HEK293 (cell line): ENCODE results near the gene UGT2B7.

Experiments
- CTCF ChIA-PET: fragments of 350-600 bp; formaldehyde crosslinking; extraction: SDS; loops from one replicate; lab custom pipeline; 2021; ENCODE audit warnings: antibody characterized with exemption; lab: Yijun Ruan, JAX
- POLR2A ChIA-PET: fragments of 300-600 bp; formaldehyde crosslinking; extraction: SDS; loops from one replicate; lab custom pipeline; 2020; ENCODE audit warnings: antibody characterized with exemption, inconsistent platforms; lab: Yijun Ruan, JAX
- H3K27ac ChIP-seq: fragments of 200-500 bp; sonication (Bioruptor generic); 2 replicates; pipeline ENCODE4 v1.5.1; 2014; ENCODE audit warnings: low read depth, low read length, control low read depth, inconsistent platforms; ENCODE audit errors: extremely low read depth
- H3K36me3 ChIP-seq, 2 experiments: fragments of 200-500 bp in 1 of 2; sonication (Bioruptor generic) in 1 of 2; 1 replicate in 1 of 2; 2 replicates in 1 of 2; pipeline ENCODE4 v1.5.1; 2014 to 2017; ENCODE audit warnings: inconsistent platforms in 2 of 2, low read length in 2 of 2; ENCODE audit not compliant: control insufficient read depth in 2 of 2, insufficient read depth in 1 of 2
- H3K4me1 ChIP-seq: fragments of 200-500 bp; sonication (Bioruptor generic); 2 replicates; pipeline ENCODE4 v1.5.1; 2014; ENCODE audit warnings: mild to moderate bottlenecking, low read length, inconsistent platforms; ENCODE audit not compliant: control insufficient read depth, insufficient read depth
- H3K4me3 ChIP-seq: 2 replicates; pipeline ENCODE4 v1.5.1; 2011; ENCODE audit warnings: low read depth, mild to moderate bottlenecking, control low read depth, low read length, moderate library complexity
- H3K9me3 ChIP-seq: fragments of 200-500 bp; sonication (Bioruptor generic); 2 replicates; pipeline ENCODE4 v1.5.1; 2014; ENCODE audit warnings: low read depth, low read length, inconsistent platforms; ENCODE audit not compliant: control insufficient read depth, insufficient read depth
- BCL11A ChIP-seq: fragments of 450-650 bp; formaldehyde crosslinking; IDR thresholded peaks from 2 replicates; pipeline ENCODE4 v1.5.1; 2016; ENCODE audit warnings: low read depth, missing biosample characterization, missing genetic modification characterization
- GLI2 ChIP-seq: fragments of 450-650 bp; formaldehyde crosslinking; IDR thresholded peaks from 2 replicates; pipeline ENCODE4; 2017; ENCODE audit warnings: missing biosample characterization, missing genetic modification characterization, low read depth, borderline replicate concordance
- KLF16 ChIP-seq: fragments of 450-650 bp; formaldehyde crosslinking; IDR thresholded peaks from 2 replicates; pipeline ENCODE4 v1.5.1; 2017; ENCODE audit warnings: missing biosample characterization, missing genetic modification characterization
- MEIS1 ChIP-seq: sonication (generic); formaldehyde crosslinking; IDR thresholded peaks from 2 replicates; pipeline ENCODE4 v1.8.1; 2022; ENCODE audit warnings: missing genetic modification reagents, mild to moderate bottlenecking, borderline replicate concordance
- REPIN1 ChIP-seq: fragments of 450-650 bp; formaldehyde crosslinking; IDR thresholded peaks from 2 replicates; pipeline ENCODE4 v1.5.1; 2017; ENCODE audit warnings: missing biosample characterization, missing genetic modification characterization, low read depth
- SP3 ChIP-seq: fragments of 450-650 bp; formaldehyde crosslinking; IDR thresholded peaks from 2 replicates; pipeline ENCODE4 v1.5.1; 2016; ENCODE audit warnings: missing biosample characterization, missing genetic modification characterization
- SP7 ChIP-seq: fragments of 450-650 bp; formaldehyde crosslinking; IDR thresholded peaks from 2 replicates; pipeline ENCODE4 v1.5.1; 2016; ENCODE audit warnings: missing biosample characterization, missing genetic modification characterization
- YY2 ChIP-seq: fragments of 450-650 bp; formaldehyde crosslinking; IDR thresholded peaks from 2 replicates; pipeline ENCODE4 v1.5.1; 2016; ENCODE audit warnings: missing biosample characterization, missing genetic modification characterization
- ZFHX2 ChIP-seq: fragments of 450-650 bp; formaldehyde crosslinking; conservative IDR thresholded peaks from 2 replicates; pipeline ENCODE4 v1.5.1; 2016; ENCODE audit warnings: missing biosample characterization, missing genetic modification characterization
- ZNF112 ChIP-seq: fragments of 450-650 bp; formaldehyde crosslinking; IDR thresholded peaks from 2 replicates; pipeline ENCODE4 v1.5.0; 2017; ENCODE audit warnings: missing biosample characterization, missing genetic modification characterization
- ZNF155 ChIP-seq: fragments of 450-650 bp; formaldehyde crosslinking; IDR thresholded peaks from 2 replicates; pipeline ENCODE4 v1.5.1; 2016; ENCODE audit warnings: missing biosample characterization, missing genetic modification characterization
- ZNF184 ChIP-seq: fragments of 450-650 bp; IDR thresholded peaks from 2 replicates; pipeline ENCODE4 v1.5.1; 2018; ENCODE audit warnings: missing biosample characterization, mild to moderate bottlenecking, missing genetic modification characterization
- ZNF23 ChIP-seq: fragments of 450-650 bp; formaldehyde crosslinking; IDR thresholded peaks from 2 replicates; pipeline ENCODE4 v1.5.1; 2016; ENCODE audit warnings: missing biosample characterization, missing genetic modification characterization, borderline replicate concordance
- ZNF24 ChIP-seq: fragments of 450-650 bp; formaldehyde crosslinking; IDR thresholded peaks from 2 replicates; pipeline ENCODE4 v1.5.1; 2016; ENCODE audit warnings: missing biosample characterization, missing genetic modification characterization
- ZNF341 ChIP-seq: fragments of 450-650 bp; formaldehyde crosslinking; IDR thresholded peaks from 2 replicates; pipeline ENCODE4; 2016; ENCODE audit warnings: low read depth, missing biosample characterization, missing genetic modification characterization
- ZNF394 ChIP-seq: fragments of 450-650 bp; formaldehyde crosslinking; IDR thresholded peaks from 2 replicates; pipeline ENCODE4 v1.5.1; 2016; ENCODE audit warnings: missing biosample characterization, missing genetic modification characterization, mild to moderate bottlenecking, moderate library complexity, borderline replicate concordance
- ZNF404 ChIP-seq: fragments of 450-650 bp; formaldehyde crosslinking; IDR thresholded peaks from 2 replicates; pipeline ENCODE4 v1.5.1; 2017; ENCODE audit warnings: missing biosample characterization, missing genetic modification characterization
- ZNF521 ChIP-seq: fragments of 450-650 bp; formaldehyde crosslinking; IDR thresholded peaks from 2 replicates; pipeline ENCODE4 v1.5.1; 2017; ENCODE audit warnings: missing biosample characterization, mild to moderate bottlenecking, missing genetic modification characterization
- ZNF529 ChIP-seq: fragments of 450-650 bp; formaldehyde crosslinking; IDR thresholded peaks from 2 replicates; pipeline ENCODE4 v1.5.1; 2017; ENCODE audit warnings: missing genetic modification characterization, missing biosample characterization; ENCODE audit not compliant: insufficient replicate concordance
- ZNF549 ChIP-seq: fragments of 450-650 bp; IDR thresholded peaks from 2 replicates; pipeline ENCODE4 v1.5.1; 2018; ENCODE audit warnings: missing biosample characterization, missing genetic modification characterization, mild to moderate bottlenecking, inconsistent platforms, moderate library complexity
- ZNF558 ChIP-seq: fragments of 450-650 bp; formaldehyde crosslinking; IDR thresholded peaks from 2 replicates; pipeline ENCODE4 v1.5.1; 2016; ENCODE audit warnings: missing biosample characterization, missing genetic modification characterization
- ZNF560 ChIP-seq: fragments of 450-650 bp; formaldehyde crosslinking; IDR thresholded peaks from 2 replicates; pipeline ENCODE4 v1.5.1; 2017; ENCODE audit warnings: missing biosample characterization, missing genetic modification characterization, borderline replicate concordance
- ZNF654 ChIP-seq: fragments of 450-650 bp; formaldehyde crosslinking; IDR thresholded peaks from 2 replicates; pipeline ENCODE4 v1.5.1; 2016; ENCODE audit warnings: low read depth, missing biosample characterization, missing genetic modification characterization
- ZNF670 ChIP-seq: fragments of 450-650 bp; formaldehyde crosslinking; IDR thresholded peaks from 2 replicates; pipeline ENCODE4 v1.5.1; 2016; ENCODE audit warnings: missing biosample characterization, missing genetic modification characterization, low read depth
- ZNF777 ChIP-seq: fragments of 450-650 bp; formaldehyde crosslinking; IDR thresholded peaks from 2 replicates; pipeline ENCODE4 v1.5.1; 2017; ENCODE audit warnings: missing biosample characterization, missing genetic modification characterization, borderline replicate concordance
- TF ChIP-seq, protein P1 (sequence below): fragments of 450-650 bp; formaldehyde crosslinking; IDR thresholded peaks from 2 replicates; pipeline ENCODE4 v1.5.0; 2017; ENCODE audit warnings: missing biosample characterization, missing genetic modification characterization, borderline replicate concordance
- TF ChIP-seq, protein P2 (sequence below): fragments of 450-650 bp; formaldehyde crosslinking; optimal IDR thresholded peaks from 2 replicates; pipeline ENCODE3; 2016; ENCODE audit warnings: missing biosample characterization, mild to moderate bottlenecking, missing genetic modification characterization
- TF ChIP-seq, protein P3 (sequence below): fragments of 450-650 bp; formaldehyde crosslinking; IDR thresholded peaks from 2 replicates; pipeline ENCODE4 v1.5.1; 2017; ENCODE audit warnings: missing biosample characterization, missing genetic modification characterization

The UGT2B7 gene

DNA sequence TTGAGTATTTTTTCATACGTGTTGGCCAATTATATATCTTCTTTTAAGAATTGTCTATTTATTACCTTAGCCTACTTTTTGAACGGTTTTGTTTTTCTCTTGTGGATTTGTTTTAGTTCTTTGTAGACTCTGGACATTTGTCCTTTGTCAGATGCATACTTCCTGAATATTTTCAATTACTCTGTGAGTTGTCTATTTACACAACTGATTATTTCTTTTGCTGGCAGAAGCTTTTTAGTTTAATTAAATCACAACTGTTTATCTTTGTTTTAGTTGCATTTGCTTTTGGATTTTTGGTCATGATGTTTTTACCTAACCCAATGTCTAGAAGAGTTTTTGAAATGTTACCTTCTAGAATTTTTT lies 19.6 kb downstream of the UGT2B7 start:
- TF ChIP-seq ZNF670 (tag by site-specific recombination), result no peak
- no peak for TF ChIP-seq ZNF394
- TF ChIP-seq ZNF112 (tag by site-specific recombination), result no peak
- no peak for TF ChIP-seq ZNF529 (tag by site-specific recombination)
- TF ChIP-seq ZNF521 (tag by site-specific recombination), result no peak
- TF ChIP-seq ZNF654 (tag by site-specific recombination), result no peak
- TF ChIP-seq ZNF23 (tag by site-specific recombination), result no peak
- TF ChIP-seq YY2, result no peak
- no peak for TF ChIP-seq MEIS1 (CRISPR knock-in tag)
- no peak for TF ChIP-seq ZNF549 (tag by site-specific recombination)
- no peak for TF ChIP-seq ZNF155 (tag by site-specific recombination)
- no peak for TF ChIP-seq BCL11A (tag by site-specific recombination)
- no peak for TF ChIP-seq ZNF777 (tag by site-specific recombination)
- TF ChIP-seq, protein P1, sequence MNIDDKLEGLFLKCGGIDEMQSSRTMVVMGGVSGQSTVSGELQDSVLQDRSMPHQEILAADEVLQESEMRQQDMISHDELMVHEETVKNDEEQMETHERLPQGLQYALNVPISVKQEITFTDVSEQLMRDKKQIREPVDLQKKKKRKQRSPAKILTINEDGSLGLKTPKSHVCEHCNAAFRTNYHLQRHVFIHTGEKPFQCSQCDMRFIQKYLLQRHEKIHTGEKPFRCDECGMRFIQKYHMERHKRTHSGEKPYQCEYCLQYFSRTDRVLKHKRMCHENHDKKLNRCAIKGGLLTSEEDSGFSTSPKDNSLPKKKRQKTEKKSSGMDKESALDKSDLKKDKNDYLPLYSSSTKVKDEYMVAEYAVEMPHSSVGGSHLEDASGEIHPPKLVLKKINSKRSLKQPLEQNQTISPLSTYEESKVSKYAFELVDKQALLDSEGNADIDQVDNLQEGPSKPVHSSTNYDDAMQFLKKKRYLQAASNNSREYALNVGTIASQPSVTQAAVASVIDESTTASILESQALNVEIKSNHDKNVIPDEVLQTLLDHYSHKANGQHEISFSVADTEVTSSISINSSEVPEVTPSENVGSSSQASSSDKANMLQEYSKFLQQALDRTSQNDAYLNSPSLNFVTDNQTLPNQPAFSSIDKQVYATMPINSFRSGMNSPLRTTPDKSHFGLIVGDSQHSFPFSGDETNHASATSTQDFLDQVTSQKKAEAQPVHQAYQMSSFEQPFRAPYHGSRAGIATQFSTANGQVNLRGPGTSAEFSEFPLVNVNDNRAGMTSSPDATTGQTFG (tag by site-specific recombination), result no peak
- no peak for TF ChIP-seq GLI2 (tag by site-specific recombination)
- no peak for TF ChIP-seq REPIN1 (tag by site-specific recombination)
- no peak for TF ChIP-seq ZNF404 (tag by site-specific recombination)
- no peak for TF ChIP-seq ZNF184 (tag by site-specific recombination)
- TF ChIP-seq ZNF560, result no peak
- no peak for TF ChIP-seq ZNF24 (tag by site-specific recombination)
- POLR2A ChIA-PET, result no interaction called here
- H3K9me3 ChIP-seq, result no peaks in the 10 kb centered on the region
- no peak overlapping the region for H3K4me3 ChIP-seq
- H3K36me3 ChIP-seq, result no peaks in the 10 kb centered on the region
- no peaks in the 10 kb centered on the region for H3K4me1 ChIP-seq
- H3K27ac ChIP-seq, result no peak overlapping the region
- CTCF ChIA-PET, result interaction anchor here (0.7 kb wide), 1 partner anchor 166 kb away, joined by 3 read pairs; no protein-coding TSS in a partner anchor

DNA sequence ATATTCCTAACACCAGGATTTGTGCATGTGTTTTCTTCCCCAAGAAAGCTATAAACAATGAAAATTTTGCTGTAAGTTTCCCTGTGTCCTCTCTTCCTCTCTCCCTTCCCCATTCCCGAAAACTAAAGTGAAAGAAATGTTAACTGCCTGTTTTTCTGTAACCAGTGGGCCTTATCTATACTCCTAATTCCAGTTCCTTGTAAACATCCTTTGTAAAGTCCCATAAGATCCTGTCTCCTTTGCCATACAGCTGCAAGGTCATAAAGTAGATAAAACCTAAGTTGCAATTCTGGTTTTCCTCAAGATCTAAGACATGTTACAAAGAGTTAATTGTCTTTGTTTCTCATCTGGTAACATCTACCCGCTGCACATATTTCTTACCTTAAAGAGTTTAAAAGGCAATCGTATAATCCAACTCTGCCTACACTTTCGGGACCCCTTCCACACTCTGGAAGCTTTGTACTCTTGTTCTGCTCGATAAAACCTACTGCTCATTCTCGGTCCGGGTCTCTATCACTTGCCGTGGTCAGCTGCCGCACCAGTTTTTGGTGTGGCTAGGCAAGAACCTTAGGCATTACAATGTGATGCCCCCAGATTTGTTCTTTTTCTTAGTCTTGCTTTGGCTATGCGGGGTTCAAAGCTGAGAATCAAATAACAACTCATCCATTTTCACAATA lies 20.5 kb downstream of the UGT2B7 start:
- Histone ChIP-seq H3K4me1 (no peaks in the 10 kb centered on the region), H3K9me3 (no peaks in the 10 kb centered on the region), H3K27ac (no peak overlapping the region), H3K36me3 (no peaks in the 10 kb centered on the region), H3K4me3 (no peak overlapping the region)
- POLR2A ChIA-PET, result no interaction called here
- CTCF ChIA-PET, result interaction anchor here (0.7 kb wide), 1 partner anchor 165 kb away, joined by 3 read pairs; no protein-coding TSS in a partner anchor
- no peak for TF ChIP-seq SP7 (tag by site-specific recombination)
- TF ChIP-seq ZNF558 (tag by site-specific recombination), result no peak
- TF ChIP-seq ZNF341, result no peak
- TF ChIP-seq, protein P2, sequence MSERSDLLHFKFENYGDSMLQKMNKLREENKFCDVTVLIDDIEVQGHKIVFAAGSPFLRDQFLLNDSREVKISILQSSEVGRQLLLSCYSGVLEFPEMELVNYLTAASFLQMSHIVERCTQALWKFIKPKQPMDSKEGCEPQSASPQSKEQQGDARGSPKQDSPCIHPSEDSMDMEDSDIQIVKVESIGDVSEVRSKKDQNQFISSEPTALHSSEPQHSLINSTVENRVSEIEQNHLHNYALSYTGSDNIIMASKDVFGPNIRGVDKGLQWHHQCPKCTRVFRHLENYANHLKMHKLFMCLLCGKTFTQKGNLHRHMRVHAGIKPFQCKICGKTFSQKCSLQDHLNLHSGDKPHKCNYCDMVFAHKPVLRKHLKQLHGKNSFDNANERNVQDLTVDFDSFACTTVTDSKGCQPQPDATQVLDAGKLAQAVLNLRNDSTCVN (tag by site-specific recombination), result no peak
- TF ChIP-seq, protein P3, sequence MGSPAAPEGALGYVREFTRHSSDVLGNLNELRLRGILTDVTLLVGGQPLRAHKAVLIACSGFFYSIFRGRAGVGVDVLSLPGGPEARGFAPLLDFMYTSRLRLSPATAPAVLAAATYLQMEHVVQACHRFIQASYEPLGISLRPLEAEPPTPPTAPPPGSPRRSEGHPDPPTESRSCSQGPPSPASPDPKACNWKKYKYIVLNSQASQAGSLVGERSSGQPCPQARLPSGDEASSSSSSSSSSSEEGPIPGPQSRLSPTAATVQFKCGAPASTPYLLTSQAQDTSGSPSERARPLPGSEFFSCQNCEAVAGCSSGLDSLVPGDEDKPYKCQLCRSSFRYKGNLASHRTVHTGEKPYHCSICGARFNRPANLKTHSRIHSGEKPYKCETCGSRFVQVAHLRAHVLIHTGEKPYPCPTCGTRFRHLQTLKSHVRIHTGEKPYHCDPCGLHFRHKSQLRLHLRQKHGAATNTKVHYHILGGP (tag by site-specific recombination), result no peak
- no peak for TF ChIP-seq KLF16 (tag by site-specific recombination)
- no peak for TF ChIP-seq ZFHX2 (tag by site-specific recombination)
- no peak for TF ChIP-seq SP3 (tag by site-specific recombination)
